ENCODE measurements around the gene SIVA1. TPM values are rescaled to one million over a fixed set of nuclear protein-coding genes. Genes with fewer than 3 reads are reported as not detected.

SIVA1 gene
- total RNA-seq, 1 experiment from 2014 or later: 139 TPM

DNA sequence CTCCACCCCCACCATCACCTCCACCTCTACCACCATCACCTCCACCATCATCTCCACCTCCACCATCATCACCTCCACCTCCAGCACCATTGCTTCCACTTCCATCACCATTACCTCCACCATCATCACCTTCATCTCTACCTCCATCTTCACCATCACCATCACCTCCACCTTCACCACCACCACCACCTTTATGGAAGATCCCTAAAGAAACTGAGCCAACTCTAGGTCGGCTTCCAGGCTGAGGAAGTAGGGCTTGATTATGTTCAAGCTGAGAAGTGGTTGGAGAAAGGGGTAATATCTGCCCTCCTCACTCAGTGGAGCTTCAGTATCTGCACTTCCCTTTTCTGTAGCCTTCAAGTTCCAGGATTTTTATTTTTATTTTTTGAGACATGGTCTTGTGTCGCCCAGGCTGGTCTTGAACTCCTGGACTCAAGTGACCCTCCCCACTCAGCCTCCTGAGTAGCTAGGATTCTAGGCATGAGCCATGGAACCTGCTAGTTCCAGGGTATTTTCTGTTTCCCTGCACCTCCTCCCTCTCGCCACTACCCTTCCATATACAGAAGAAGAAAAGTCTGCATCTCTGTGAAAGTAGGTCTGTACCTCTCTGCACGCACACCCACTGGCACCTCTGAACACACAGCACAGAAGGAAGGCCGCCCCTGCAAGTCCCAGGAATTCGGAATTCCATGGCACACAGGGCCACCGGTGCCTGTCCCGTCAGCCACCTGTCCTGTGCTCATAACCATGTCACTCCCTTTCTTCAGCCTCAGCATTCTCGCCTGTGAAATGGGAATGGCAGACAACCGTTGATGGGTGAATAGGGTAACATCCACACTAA lies 53.9 kb downstream of the SIVA1 start:
- DNase-seq (ENCODE audit: low read depth): no peak

DNA sequence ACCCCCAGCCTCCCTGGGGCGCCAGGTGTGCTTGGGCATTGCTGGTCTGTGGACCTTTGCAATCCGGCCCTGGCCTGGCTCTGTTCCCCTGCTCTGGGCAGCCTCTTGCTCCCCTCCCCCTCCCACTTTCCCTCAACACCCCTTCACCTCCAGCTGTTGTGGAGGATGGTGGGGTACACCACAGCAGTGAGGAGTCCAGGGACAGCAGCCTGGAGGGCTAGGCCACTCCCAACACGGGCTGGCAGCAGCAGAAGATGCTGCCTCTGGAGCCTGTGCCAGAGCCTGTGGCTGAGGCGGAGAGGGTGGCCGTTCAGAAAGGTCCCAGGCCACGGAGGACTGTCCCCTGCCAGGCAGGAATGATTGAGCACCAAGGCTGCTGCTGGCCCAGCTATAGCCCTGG lies 55.5 kb downstream of the SIVA1 start:
- no peak for DNase-seq (ENCODE audit: low read depth)

Other genes starting within 250 kb of the SIVA1 start
- gene C14orf180, start 173.4 kb upstream of the SIVA1 start, total RNA-seq (2014; rRNA removed; shearing (Covaris generic)): not detected in 2 replicates
- gene TMEM179, start 148.4 kb upstream of the SIVA1 start, total RNA-seq (2014; rRNA removed; shearing (Covaris generic)): 0.34 TPM in 1 of 2 replicates, not detected in the other
- 57.7 and 80.0 TPM in 2 replicates for gene INF2, start 63.5 kb upstream of the SIVA1 start, total RNA-seq (2014; rRNA removed; shearing (Covaris generic))
- 2.1 and 2.8 TPM in 2 replicates for gene ADSS1, start 28.9 kb upstream of the SIVA1 start, total RNA-seq (2014; rRNA removed; shearing (Covaris generic))
- 147 and 173 TPM in 2 replicates for gene AKT1, start 42.6 kb downstream of the SIVA1 start, total RNA-seq (2014; rRNA removed; shearing (Covaris generic))
- gene ZBTB42, start 48.0 kb downstream of the SIVA1 start, total RNA-seq (2014; rRNA removed; shearing (Covaris generic)): 4.6 and 5.5 TPM in 2 replicates
- gene CEP170B, start 112.1 kb downstream of the SIVA1 start, total RNA-seq (2014; rRNA removed; shearing (Covaris generic)): 17.9 and 21.3 TPM in 2 replicates
- 0.02 and 0.10 TPM in 2 replicates for gene PLD4, start 171.7 kb downstream of the SIVA1 start, total RNA-seq (2014; rRNA removed; shearing (Covaris generic))
- gene AHNAK2, start 225.2 kb downstream of the SIVA1 start, total RNA-seq (2014; rRNA removed; shearing (Covaris generic)): 52.6 and 54.6 TPM in 2 replicates
- 5.1 and 5.4 TPM in 2 replicates for gene CLBA1, start 232.6 kb downstream of the SIVA1 start, total RNA-seq (2014; rRNA removed; shearing (Covaris generic))

Measured in HT1080 (cell line).